Endothelial cell of umbilical vein (primary cell): ENCODE data around the gene EPHA4. TPM values are rescaled to one million over a fixed set of nuclear protein-coding genes. Genes with fewer than 3 reads are reported as not detected.

Experiments
- BruUV-seq: library from RNA; stranded (reverse); fragments of 400-500 nt; replicated peaks from 2 replicates; lab custom pipeline; 2021; lab: Mats Ljungman, UMichigan
- CTCF ChIA-PET: fragments of 300-600, 350-600 bp; sonication (Branson Sonifier 250); formaldehyde crosslinking; loops from one replicate; lab custom pipeline; 2021; ENCODE audit warnings: antibody characterized with exemption, inconsistent platforms; lab: Charles Lee
- POLR2A ChIA-PET: fragments of 300-600, 350-600 bp; sonication (Branson Sonifier 250); formaldehyde crosslinking; loops from one replicate; lab custom pipeline; 2021; ENCODE audit warnings: antibody characterized with exemption, inconsistent platforms; lab: Charles Lee
- DNase-seq: peaks from one replicate; pipeline ENCODE4 v3.0.0-alpha.2; 2011; ENCODE audit warnings: low read depth, low spot score
- FAIRE-seq: peaks from 2 replicates; lab custom pipeline; 2011; peaks lifted over from hg19 to GRCh38; lab: Jason Lieb, UNC
- H2AFZ ChIP-seq: 2 replicates; pipeline ENCODE4 v1.6.0; 2012; ENCODE audit warnings: low read depth, low read length, control low read depth, inconsistent platforms
- H3K27ac ChIP-seq: 2 replicates; pipeline ENCODE4 v1.5.1; 2011; ENCODE audit warnings: low read depth, mild to moderate bottlenecking, control low read depth, low read length, moderate library complexity; ENCODE audit not compliant: insufficient read depth
- H3K27me3 ChIP-seq, 2 experiments: 2 replicates each; pipeline versions ENCODE4 v1.6.0 to v1.6.1; 2011; ENCODE audit warnings: low read length in 2 of 2, mixed read lengths in 1 of 2; ENCODE audit not compliant: control insufficient read depth in 2 of 2, insufficient read depth in 2 of 2
- H3K36me3 ChIP-seq, 2 experiments: 2 replicates in 1 of 2; 3 replicates in 1 of 2; pipeline ENCODE4 v1.5.1; 2011; ENCODE audit warnings: low read length in 2 of 2, mild to moderate bottlenecking in 1 of 2, moderate library complexity in 1 of 2; ENCODE audit not compliant: control insufficient read depth in 2 of 2, insufficient read depth in 2 of 2; ENCODE audit errors: extremely low read depth in 1 of 2
- H3K4me1 ChIP-seq: 3 replicates; pipeline ENCODE4 v1.5.1; 2011; ENCODE audit warnings: mild to moderate bottlenecking, low read length; ENCODE audit not compliant: control insufficient read depth, insufficient read depth; ENCODE audit errors: extremely low read depth
- H3K4me2 ChIP-seq: 2 replicates; pipeline ENCODE4 v1.6.1; 2011; ENCODE audit warnings: low read length, control low read depth, mixed read lengths; ENCODE audit not compliant: insufficient read depth
- H3K4me3 ChIP-seq, 3 experiments: fragments of 200-600 bp in 1 of 3; sonication (generic), shearing (Covaris generic) in 1 of 3; replicated peaks in 1 of 3; 2 replicates each; pipeline ENCODE4 v1.5.1; 2011 to 2016; ENCODE audit warnings: control low read depth in 3 of 3, low read length in 3 of 3, mild to moderate bottlenecking in 2 of 3, inconsistent platforms in 1 of 3, low read depth in 1 of 3, moderate library complexity in 1 of 3; ENCODE audit not compliant: insufficient read depth in 1 of 3
- H3K79me2 ChIP-seq: 2 replicates; pipeline ENCODE4 v1.6.0; 2012; ENCODE audit warnings: low read length, inconsistent platforms; ENCODE audit not compliant: control insufficient read depth, insufficient read depth
- H3K9ac ChIP-seq: replicated peaks from 2 replicates; pipeline ENCODE3; 2011; ENCODE audit warnings: low read length, control low read depth; ENCODE audit not compliant: insufficient read depth; ENCODE audit errors: extremely low read depth
- H3K9me1 ChIP-seq: replicated peaks from 3 replicates; pipeline ENCODE4 v1.6.0; 2011; ENCODE audit warnings: mild to moderate bottlenecking, low read length; ENCODE audit not compliant: control insufficient read depth, insufficient read depth; ENCODE audit errors: extremely low read depth
- H3K9me3 ChIP-seq: replicated peaks from 2 replicates; pipeline ENCODE4 v1.5.1; 2012; ENCODE audit warnings: low read length, inconsistent platforms; ENCODE audit not compliant: control insufficient read depth, insufficient read depth
- H4K20me1 ChIP-seq: replicated peaks from 2 replicates; pipeline ENCODE3; 2011; ENCODE audit warnings: mild to moderate bottlenecking, low read length; ENCODE audit not compliant: control insufficient read depth, insufficient read depth; ENCODE audit errors: extremely low read depth
- EZH2 ChIP-seq: IDR thresholded peaks from 2 replicates; pipeline ENCODE4 v1.6.1; 2012; ENCODE audit warnings: borderline replicate concordance, low read depth, mild to moderate bottlenecking, moderate library complexity, low read length, inconsistent platforms; ENCODE audit not compliant: severe bottlenecking
- FOS ChIP-seq: IDR thresholded peaks from 2 replicates; pipeline ENCODE4 v1.6.1; 2011; ENCODE audit warnings: mild to moderate bottlenecking, low read length, moderate library complexity, borderline replicate concordance; ENCODE audit not compliant: insufficient read depth
- GATA2 ChIP-seq: IDR thresholded peaks from 2 replicates; pipeline ENCODE4 v1.7.0; 2011; ENCODE audit warnings: low read depth, mild to moderate bottlenecking, moderate library complexity, mixed read lengths, low read length; ENCODE audit not compliant: insufficient read length, insufficient read depth
- JUN ChIP-seq: IDR thresholded peaks from 2 replicates; pipeline ENCODE4 v1.6.1; 2011; ENCODE audit warnings: borderline replicate concordance, low read depth; ENCODE audit not compliant: insufficient read length, insufficient read depth
- MYC ChIP-seq: IDR thresholded peaks from one replicate; pipeline ENCODE4 v1.6.1; 2011; ENCODE audit warnings: mild to moderate bottlenecking, low read depth, low read length
- POLR2A ChIP-seq: IDR thresholded peaks from 2 replicates; pipeline ENCODE4 v1.6.1; 2012; ENCODE audit warnings: low read depth, mild to moderate bottlenecking, control low read depth, low read length
- POLR2AphosphoS5 ChIP-seq: IDR thresholded peaks from 2 replicates; pipeline ENCODE4 v1.6.1; 2012; ENCODE audit warnings: low read depth, mild to moderate bottlenecking, control low read depth, low read length, moderate library complexity; ENCODE audit not compliant: insufficient read depth
- dilution Hi-C: fragments of 300-500 bp; cut with MboI; formaldehyde crosslinking; loops from one replicate; pipeline ENCODE4 v1.15.0; 2019; ENCODE audit warnings: low sequenced_read_pairs; ENCODE audit not compliant: extremely low pct_ligation_motif_present
- intact Hi-C: fragments of 100-400 bp; cut with micrococcal nuclease; formaldehyde crosslinking; loops from one replicate; pipeline ENCODE4 v1.10.0; 2022
- polyA plus RNA-seq, 4 experiments: library from polyadenylated mRNA; depleted of rRNA in 3 of 4; stranded (reverse) in 3 of 4; unstranded in 1 of 4; fragments of >200 nt; gene quantifications; 2 replicates each; pipeline versions ENCODE4 v1.2.1 to v1.2.3, GENCODE V29; 2011 to 2012; ENCODE audit warnings: missing spikeins in 1 of 4
- total RNA-seq: library from RNA; stranded (reverse); gene quantifications from 2 replicates; pipeline ENCODE4 v1.2.3, GENCODE V29; 2021
- TF ChIP-seq, protein P1 (sequence below): IDR thresholded peaks from 2 replicates; pipeline ENCODE4 v1.6.1; 2011; ENCODE audit not compliant: insufficient read depth, insufficient read length
- TF ChIP-seq, protein P2 (sequence below), 2 donors: IDR thresholded peaks; 1 replicate in 1 of 2; 2 replicates in 1 of 2; pipeline ENCODE4 v1.5.1; 2011; ENCODE audit warnings: low read length in 2 of 2, mild to moderate bottlenecking in 2 of 2, moderate library complexity in 2 of 2, control low read depth in 1 of 2, inconsistent platforms in 1 of 2, low read depth in 1 of 2; ENCODE audit not compliant: insufficient read depth in 1 of 2; ENCODE audit errors: extremely low read depth in 1 of 2

The EPHA4 gene
- total and polyA plus RNA-seq, 2 donors (not counting 3 experiments of a cell fraction or from before 2014, with no cell fraction given) = 11.9 to 19.8 TPM

DNA sequence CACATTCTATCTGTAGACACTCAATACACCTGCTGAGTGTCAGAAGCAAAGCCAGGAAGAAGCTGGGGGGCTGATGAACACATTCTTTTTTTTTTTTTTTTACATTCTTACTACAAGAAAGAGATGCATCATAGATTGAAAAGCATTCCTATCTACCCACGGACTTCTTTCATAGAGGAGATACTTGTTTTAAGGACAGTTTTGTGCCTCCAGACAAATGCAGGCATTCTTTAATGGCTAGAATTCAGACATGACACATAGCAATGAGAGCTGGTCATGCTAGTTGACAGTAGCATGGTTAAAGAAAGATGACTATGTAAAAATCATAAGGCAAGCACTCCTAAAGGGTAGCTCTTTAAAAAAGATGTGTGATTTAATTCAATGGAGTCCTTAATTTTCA lies 110.2 kb downstream of the EPHA4 start:
- DNase-seq = no peak
- Histone ChIP-seq H3K4me1 (peaks cover 4% of the 10 kb centered on the region), H3K9me3 (no peaks in the 10 kb centered on the region), H2AFZ (no peak overlapping the region), H4K20me1 (no peaks in the 10 kb centered on the region), H3K27me3 (no peaks in the 10 kb centered on the region), H3K27ac (no peak overlapping the region), H3K4me2 (no peak overlapping the region), H3K9ac (no peak overlapping the region), H3K9me1 (no peaks in the 10 kb centered on the region), H3K36me3 (no peaks in the 10 kb centered on the region), H3K79me2 (peaks cover 2% of the 10 kb centered on the region), H3K4me3 (no peak overlapping the region)
- dilution Hi-C loops = no loop called here
- ChIA-PET POLR2A (no interaction called here), CTCF (interaction anchor here (0.7 kb wide), 1 partner anchor 288 kb away, joined by 3 read pairs; no protein-coding TSS in a partner anchor)
- intact Hi-C loops = no loop called here
- no TSS peak for BruUV-seq
- no peak for FAIRE-seq
- TF ChIP-seq JUN (no peak), POLR2AphosphoS5 (no peak), EZH2 (no peak), FOS (no peak)
- TF ChIP-seq, protein P1, sequence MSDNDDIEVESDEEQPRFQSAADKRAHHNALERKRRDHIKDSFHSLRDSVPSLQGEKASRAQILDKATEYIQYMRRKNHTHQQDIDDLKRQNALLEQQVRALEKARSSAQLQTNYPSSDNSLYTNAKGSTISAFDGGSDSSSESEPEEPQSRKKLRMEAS = no peak

DNA sequence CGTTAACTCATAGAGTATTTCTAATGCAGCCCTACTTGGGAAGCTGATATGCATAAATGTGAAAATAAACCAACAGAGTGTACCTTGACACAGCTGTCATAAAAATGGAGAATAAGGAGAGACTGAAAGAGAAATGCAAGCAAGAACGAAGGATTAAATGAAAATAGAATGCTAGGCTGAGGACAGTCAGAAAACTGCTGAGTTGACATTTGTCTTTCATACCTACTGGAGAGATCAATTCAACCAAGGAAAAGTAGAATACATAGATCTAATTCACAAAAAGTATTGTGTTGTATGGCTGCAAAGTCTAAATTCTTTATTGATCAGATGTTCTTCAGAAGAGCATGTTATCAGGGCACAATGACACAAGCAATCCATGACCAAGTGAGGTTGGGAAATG lies 112.0 kb downstream of the EPHA4 start:
- no peak overlapping the region for H3K9ac ChIP-seq
- H3K4me1 ChIP-seq = no peaks in the 10 kb centered on the region
- no peak overlapping the region for H3K4me2 ChIP-seq
- intact Hi-C loops (no loop called here), dilution Hi-C loops (no loop called here)
- H2AFZ ChIP-seq = no peak overlapping the region
- H3K27ac ChIP-seq = no peak overlapping the region
- FAIRE-seq (no peak), DNase-seq (no peak)
- H3K9me1 ChIP-seq = no peaks in the 10 kb centered on the region
- no peaks in the 10 kb centered on the region for H3K36me3 ChIP-seq
- CTCF ChIA-PET = no interaction called here
- H4K20me1 ChIP-seq = no peaks in the 10 kb centered on the region
- POLR2A ChIA-PET = no interaction called here
- BruUV-seq = no TSS peak
- H3K4me3 ChIP-seq = no peak overlapping the region
- TF ChIP-seq JUN = no peak
- TF ChIP-seq GATA2 = no peak
- no peak for TF ChIP-seq POLR2AphosphoS5
- TF ChIP-seq, protein P2, sequence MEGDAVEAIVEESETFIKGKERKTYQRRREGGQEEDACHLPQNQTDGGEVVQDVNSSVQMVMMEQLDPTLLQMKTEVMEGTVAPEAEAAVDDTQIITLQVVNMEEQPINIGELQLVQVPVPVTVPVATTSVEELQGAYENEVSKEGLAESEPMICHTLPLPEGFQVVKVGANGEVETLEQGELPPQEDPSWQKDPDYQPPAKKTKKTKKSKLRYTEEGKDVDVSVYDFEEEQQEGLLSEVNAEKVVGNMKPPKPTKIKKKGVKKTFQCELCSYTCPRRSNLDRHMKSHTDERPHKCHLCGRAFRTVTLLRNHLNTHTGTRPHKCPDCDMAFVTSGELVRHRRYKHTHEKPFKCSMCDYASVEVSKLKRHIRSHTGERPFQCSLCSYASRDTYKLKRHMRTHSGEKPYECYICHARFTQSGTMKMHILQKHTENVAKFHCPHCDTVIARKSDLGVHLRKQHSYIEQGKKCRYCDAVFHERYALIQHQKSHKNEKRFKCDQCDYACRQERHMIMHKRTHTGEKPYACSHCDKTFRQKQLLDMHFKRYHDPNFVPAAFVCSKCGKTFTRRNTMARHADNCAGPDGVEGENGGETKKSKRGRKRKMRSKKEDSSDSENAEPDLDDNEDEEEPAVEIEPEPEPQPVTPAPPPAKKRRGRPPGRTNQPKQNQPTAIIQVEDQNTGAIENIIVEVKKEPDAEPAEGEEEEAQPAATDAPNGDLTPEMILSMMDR (IDR thresholded peaks at IDR 0.05; ENCODE audit: extremely low read depth in 1 of 2, insufficient read depth in 1 of 2, low read depth in 1 of 2, low read length in 2 of 2) = no peak
- TF ChIP-seq EZH2 = no peak
- no peak for TF ChIP-seq POLR2A
- TF ChIP-seq, protein P1 = no peak
- TF ChIP-seq MYC = no peak
- TF ChIP-seq FOS = no peak
- H3K27me3 ChIP-seq = no peaks in the 10 kb centered on the region
- H3K79me2 ChIP-seq = no peaks in the 10 kb centered on the region
- H3K9me3 ChIP-seq = no peaks in the 10 kb centered on the region
